HG02588 (cell line): ENCODE data around the gene N4BP2.
"Not testable (repeated sequence)": the region's sequence is repeated elsewhere in the genome, so short reads cannot be mapped to it uniquely, and the experiment has no call there.

ENCODE experiments used
- ATAC-seq: cut with Tn5 transposase; IDR thresholded peaks from one replicate; pipeline ENCODE4 v1.9.1; 2021; ENCODE audit warnings: mild to moderate bottlenecking, moderate library complexity; ENCODE audit not compliant: unreplicated experiment

N4BP2 gene

GRCh38 chr4:40086421-40086820 lies 29.8 kb downstream of the N4BP2 start:
- no peak for ATAC-seq

GRCh38 chr4:40087799-40088366 lies 31.2 kb downstream of the N4BP2 start:
- ATAC-seq, result no peak

- not testable (repeated sequence) for ATAC-seq
Observed at GRCh38 chr4:40093400-40093799, 36.8 kb downstream of the N4BP2 start.

GRCh38 chr4:40099010-40099409 lies 42.4 kb downstream of the N4BP2 start:
- ATAC-seq, result no peak

- ATAC-seq, result not testable (repeated sequence)
Observed at GRCh38 chr4:40107150-40107549, 50.5 kb downstream of the N4BP2 start.

- no peak for ATAC-seq
Observed at GRCh38 chr4:40112027-40112792, 55.6 kb downstream of the N4BP2 start.

GRCh38 chr4:40114206-40114605 lies 57.6 kb downstream of the N4BP2 start:
- no peak for ATAC-seq

- ATAC-seq, result no peak
Observed at GRCh38 chr4:40118861-40119260, 62.2 kb downstream of the N4BP2 start.

GRCh38 chr4:40119344-40119743 lies 62.7 kb downstream of the N4BP2 start:
- ATAC-seq, result no peak

GRCh38 chr4:40121515-40121914 lies 64.9 kb downstream of the N4BP2 start:
- no peak for ATAC-seq

GRCh38 chr4:40122941-40123340 lies 66.3 kb downstream of the N4BP2 start:
- no peak for ATAC-seq

- ATAC-seq, result no peak
Observed at GRCh38 chr4:40124690-40125089, 68.0 kb downstream of the N4BP2 start.

GRCh38 chr4:40130401-40131036 lies 73.9 kb downstream of the N4BP2 start:
- no peak for ATAC-seq

- ATAC-seq, result no peak
Observed at GRCh38 chr4:40132816-40133215, 76.2 kb downstream of the N4BP2 start.

GRCh38 chr4:40134206-40134917 lies 77.7 kb downstream of the N4BP2 start:
- ATAC-seq, result no peak

- ATAC-seq, result not testable (repeated sequence)
Observed at GRCh38 chr4:40136202-40136601, 79.6 kb downstream of the N4BP2 start.

GRCh38 chr4:40140196-40140595 lies 83.5 kb downstream of the N4BP2 start:
- ATAC-seq, result no peak

- ATAC-seq, result not testable (repeated sequence)
Observed at GRCh38 chr4:40140597-40140996, 83.9 kb downstream of the N4BP2 start.

- no peak for ATAC-seq
Observed at GRCh38 chr4:40143926-40144508, 87.4 kb downstream of the N4BP2 start.

GRCh38 chr4:40144716-40145115 lies 88.1 kb downstream of the N4BP2 start:
- no peak for ATAC-seq

- ATAC-seq, result not testable (repeated sequence)
Observed at GRCh38 chr4:40147490-40147889, 90.8 kb downstream of the N4BP2 start.
